Panc1 (cell line): ENCODE results near the gene TLE4.

ENCODE experiments used
- POLR2AphosphoS5 ChIP-seq: IDR thresholded peaks from 2 replicates; pipeline ENCODE4 v1.6.1; 2012; ENCODE audit warnings: mild to moderate bottlenecking, low read depth, low read length, moderate library complexity
- TF ChIP-seq, protein P1 (sequence below): fragments of 450-650 bp; IDR thresholded peaks from 2 replicates; pipeline ENCODE4 v1.5.1; 2017; ENCODE audit warnings: mild to moderate bottlenecking
- TF ChIP-seq, protein P2 (sequence below), 2 experiments: IDR thresholded peaks; 2 replicates each; pipeline ENCODE4 v1.6.1; 2011 to 2012; ENCODE audit warnings: low read depth in 2 of 2, control low read depth in 1 of 2, low read length in 1 of 2, mild to moderate bottlenecking in 1 of 2, moderate library complexity in 1 of 2; ENCODE audit not compliant: insufficient read depth in 1 of 2

DNA sequence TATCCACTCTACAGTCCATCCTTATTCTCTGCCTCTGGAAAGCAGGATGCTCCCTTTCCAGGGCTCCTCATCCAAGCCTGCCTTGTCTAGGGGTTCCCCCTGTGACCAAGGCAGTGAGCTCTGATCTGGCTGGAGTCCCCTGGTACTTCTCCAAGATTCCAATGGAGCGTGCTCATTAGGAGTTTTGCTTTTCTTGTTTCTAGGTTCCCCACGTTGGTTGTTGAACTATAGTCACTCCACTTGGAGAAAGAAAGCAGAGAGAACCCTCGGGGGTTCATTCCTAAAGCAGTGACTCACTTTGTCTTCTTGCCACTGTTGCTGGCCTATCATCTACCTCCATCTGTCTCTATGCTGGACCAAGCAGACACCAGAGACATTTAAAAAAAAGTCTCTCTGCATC lies 192.6 kb downstream of the TLE4 start:
- TF ChIP-seq, protein P1, sequence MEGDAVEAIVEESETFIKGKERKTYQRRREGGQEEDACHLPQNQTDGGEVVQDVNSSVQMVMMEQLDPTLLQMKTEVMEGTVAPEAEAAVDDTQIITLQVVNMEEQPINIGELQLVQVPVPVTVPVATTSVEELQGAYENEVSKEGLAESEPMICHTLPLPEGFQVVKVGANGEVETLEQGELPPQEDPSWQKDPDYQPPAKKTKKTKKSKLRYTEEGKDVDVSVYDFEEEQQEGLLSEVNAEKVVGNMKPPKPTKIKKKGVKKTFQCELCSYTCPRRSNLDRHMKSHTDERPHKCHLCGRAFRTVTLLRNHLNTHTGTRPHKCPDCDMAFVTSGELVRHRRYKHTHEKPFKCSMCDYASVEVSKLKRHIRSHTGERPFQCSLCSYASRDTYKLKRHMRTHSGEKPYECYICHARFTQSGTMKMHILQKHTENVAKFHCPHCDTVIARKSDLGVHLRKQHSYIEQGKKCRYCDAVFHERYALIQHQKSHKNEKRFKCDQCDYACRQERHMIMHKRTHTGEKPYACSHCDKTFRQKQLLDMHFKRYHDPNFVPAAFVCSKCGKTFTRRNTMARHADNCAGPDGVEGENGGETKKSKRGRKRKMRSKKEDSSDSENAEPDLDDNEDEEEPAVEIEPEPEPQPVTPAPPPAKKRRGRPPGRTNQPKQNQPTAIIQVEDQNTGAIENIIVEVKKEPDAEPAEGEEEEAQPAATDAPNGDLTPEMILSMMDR = no peak
- TF ChIP-seq, protein P2, sequence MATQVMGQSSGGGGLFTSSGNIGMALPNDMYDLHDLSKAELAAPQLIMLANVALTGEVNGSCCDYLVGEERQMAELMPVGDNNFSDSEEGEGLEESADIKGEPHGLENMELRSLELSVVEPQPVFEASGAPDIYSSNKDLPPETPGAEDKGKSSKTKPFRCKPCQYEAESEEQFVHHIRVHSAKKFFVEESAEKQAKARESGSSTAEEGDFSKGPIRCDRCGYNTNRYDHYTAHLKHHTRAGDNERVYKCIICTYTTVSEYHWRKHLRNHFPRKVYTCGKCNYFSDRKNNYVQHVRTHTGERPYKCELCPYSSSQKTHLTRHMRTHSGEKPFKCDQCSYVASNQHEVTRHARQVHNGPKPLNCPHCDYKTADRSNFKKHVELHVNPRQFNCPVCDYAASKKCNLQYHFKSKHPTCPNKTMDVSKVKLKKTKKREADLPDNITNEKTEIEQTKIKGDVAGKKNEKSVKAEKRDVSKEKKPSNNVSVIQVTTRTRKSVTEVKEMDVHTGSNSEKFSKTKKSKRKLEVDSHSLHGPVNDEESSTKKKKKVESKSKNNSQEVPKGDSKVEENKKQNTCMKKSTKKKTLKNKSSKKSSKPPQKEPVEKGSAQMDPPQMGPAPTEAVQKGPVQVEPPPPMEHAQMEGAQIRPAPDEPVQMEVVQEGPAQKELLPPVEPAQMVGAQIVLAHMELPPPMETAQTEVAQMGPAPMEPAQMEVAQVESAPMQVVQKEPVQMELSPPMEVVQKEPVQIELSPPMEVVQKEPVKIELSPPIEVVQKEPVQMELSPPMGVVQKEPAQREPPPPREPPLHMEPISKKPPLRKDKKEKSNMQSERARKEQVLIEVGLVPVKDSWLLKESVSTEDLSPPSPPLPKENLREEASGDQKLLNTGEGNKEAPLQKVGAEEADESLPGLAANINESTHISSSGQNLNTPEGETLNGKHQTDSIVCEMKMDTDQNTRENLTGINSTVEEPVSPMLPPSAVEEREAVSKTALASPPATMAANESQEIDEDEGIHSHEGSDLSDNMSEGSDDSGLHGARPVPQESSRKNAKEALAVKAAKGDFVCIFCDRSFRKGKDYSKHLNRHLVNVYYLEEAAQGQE (IDR thresholded peaks at IDR 0.05; ENCODE audit: insufficient read depth in 1 of 2, low read depth in 2 of 2, low read length in 1 of 2) = no peak
- no peak for TF ChIP-seq POLR2AphosphoS5
